ENCODE measurements around the gene KCNIP4.

DNA sequence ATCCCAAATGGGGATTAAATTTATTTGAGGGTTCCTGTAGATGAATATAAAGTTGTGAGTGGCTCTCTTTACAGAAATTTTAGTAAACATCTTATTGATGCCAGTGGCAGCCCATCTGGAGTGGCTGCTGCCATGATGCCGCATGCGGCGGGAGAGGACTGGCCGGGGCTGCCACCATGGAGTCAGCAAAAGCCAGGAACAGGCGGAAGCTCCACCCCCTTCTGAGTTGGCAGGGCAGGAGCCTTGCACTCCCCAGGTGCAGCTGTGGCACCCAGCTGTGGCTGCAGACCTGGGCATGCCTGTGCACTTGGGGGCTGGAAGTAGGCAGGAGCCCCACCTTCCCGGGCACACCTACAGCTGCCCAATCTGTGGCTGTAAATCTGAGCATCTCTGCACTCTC lies 92.3 kb downstream of the KCNIP4 start:
- TF ChIP-seq EZH2 (IDR thresholded peaks at IDR 0.05; ENCODE audit: low read depth) (no peak), CTCF (conservative IDR thresholded peaks at IDR 0.05) (no peak)
